ENCODE measurements around the gene MR1.

Gene MR1

GRCh38 chr1:181018901-181019681 lies 14.7 kb upstream of the MR1 start:
- H3K27ac ChIP-seq = peak overlapping the region; percentile 94; the same call in 1 of the 2 replicates
- TF ChIP-seq, protein P1, sequence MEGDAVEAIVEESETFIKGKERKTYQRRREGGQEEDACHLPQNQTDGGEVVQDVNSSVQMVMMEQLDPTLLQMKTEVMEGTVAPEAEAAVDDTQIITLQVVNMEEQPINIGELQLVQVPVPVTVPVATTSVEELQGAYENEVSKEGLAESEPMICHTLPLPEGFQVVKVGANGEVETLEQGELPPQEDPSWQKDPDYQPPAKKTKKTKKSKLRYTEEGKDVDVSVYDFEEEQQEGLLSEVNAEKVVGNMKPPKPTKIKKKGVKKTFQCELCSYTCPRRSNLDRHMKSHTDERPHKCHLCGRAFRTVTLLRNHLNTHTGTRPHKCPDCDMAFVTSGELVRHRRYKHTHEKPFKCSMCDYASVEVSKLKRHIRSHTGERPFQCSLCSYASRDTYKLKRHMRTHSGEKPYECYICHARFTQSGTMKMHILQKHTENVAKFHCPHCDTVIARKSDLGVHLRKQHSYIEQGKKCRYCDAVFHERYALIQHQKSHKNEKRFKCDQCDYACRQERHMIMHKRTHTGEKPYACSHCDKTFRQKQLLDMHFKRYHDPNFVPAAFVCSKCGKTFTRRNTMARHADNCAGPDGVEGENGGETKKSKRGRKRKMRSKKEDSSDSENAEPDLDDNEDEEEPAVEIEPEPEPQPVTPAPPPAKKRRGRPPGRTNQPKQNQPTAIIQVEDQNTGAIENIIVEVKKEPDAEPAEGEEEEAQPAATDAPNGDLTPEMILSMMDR (conservative IDR thresholded peaks at IDR 0.05) = no peak

GRCh38 chr1:181021159-181021558 lies 12.6 kb upstream of the MR1 start:
- H3K27ac ChIP-seq = peak overlapping the region; percentile 94
- TF ChIP-seq, protein P1 (conservative IDR thresholded peaks at IDR 0.05) = no peak

GRCh38 chr1:181021811-181022434 lies 11.9 kb upstream of the MR1 start:
- H3K27ac ChIP-seq = peak overlapping the region; percentile 94
- TF ChIP-seq, protein P1 (conservative IDR thresholded peaks at IDR 0.05) = no peak

- TF ChIP-seq, protein P1 (conservative IDR thresholded peaks at IDR 0.05) = no peak
- peak overlapping the region; percentile 94 for H3K27ac ChIP-seq
These were observed 10.3 kb upstream of the MR1 start for GRCh38 chr1:181023265-181024057.

DNA sequence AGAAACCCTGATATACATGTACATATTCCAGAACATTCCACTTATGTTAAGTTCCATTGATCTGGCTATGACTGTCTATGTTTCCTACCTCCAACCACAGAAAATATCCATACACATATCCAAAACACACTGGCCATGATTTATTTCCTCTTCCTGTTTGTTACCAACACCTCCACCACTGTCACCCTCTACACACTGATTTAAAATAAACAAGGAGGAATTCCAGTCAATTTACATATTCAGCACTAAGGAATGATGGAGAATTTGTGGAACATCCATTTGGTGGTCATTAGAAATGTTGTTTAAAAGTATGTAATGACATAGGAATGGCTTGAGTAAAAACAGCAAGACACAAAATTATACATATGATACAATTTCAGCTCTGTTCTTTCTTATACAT lies 5.6 kb upstream of the MR1 start:
- TF ChIP-seq, protein P1 (conservative IDR thresholded peaks at IDR 0.05) = no peak
- H3K27ac ChIP-seq = no peak overlapping the region

DNA sequence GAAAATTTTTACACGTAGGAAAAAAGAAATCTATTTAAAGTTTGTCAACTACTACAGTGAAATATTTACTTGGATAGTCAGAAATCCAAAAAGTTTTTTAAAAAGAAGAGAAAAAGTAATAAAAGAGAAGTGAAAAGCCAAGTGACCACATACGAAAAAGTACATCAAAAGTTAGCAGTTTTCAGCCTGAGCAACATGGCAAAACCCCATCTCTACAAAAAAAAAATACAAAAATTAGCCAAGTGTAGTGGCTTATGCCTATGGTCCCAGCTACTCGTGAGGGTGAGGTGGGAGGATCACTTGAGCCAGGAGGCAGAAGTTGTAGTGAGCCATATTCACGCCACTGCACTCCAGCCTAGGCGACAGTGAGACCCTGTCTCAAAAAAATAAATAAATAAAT lies 5.2 kb upstream of the MR1 start:
- TF ChIP-seq, protein P1 (conservative IDR thresholded peaks at IDR 0.05) = no peak
- no peak overlapping the region for H3K27ac ChIP-seq

- TF ChIP-seq, protein P1 (conservative IDR thresholded peaks at IDR 0.05) = no peak
- peak overlapping the region; percentile 66 for H3K27ac ChIP-seq
These were observed 1.2 kb upstream of the MR1 start for GRCh38 chr1:181032535-181032934.

Data from VCaP (cell line).